HTERT RPE-1 (cell line): ENCODE measurements around the gene RRAS2.
"Not testable (repeated sequence)": the region's sequence is repeated elsewhere in the genome, so short reads cannot be mapped to it uniquely, and the experiment has no call there.

Experiments used
- in situ Hi-C: fragments of 300-500 bp; cut with MboI; formaldehyde crosslinking; loops from 4 replicates; pipeline ENCODE4 v1.14.3; 2020; ENCODE audit warnings: low sequenced_read_pairs

The RRAS2 gene

GRCh38 chr11:14358729-14359439 is at the start of gene RRAS2:
Gene RRAS2 (minus strand): TSS chr11:14359183. CDS start chr11:14358870, 313 bp downstream.
- in situ Hi-C loops, result no loop called here

GRCh38 chr11:14408612-14409011 is 49.6 kb upstream of the RRAS2 start:
- in situ Hi-C loops, result no loop called here

GRCh38 chr11:14406116-14406515 is 47.1 kb upstream of the RRAS2 start:
- in situ Hi-C loops, result not testable (repeated sequence)

GRCh38 chr11:14403528-14403927 is 44.5 kb upstream of the RRAS2 start:
- in situ Hi-C loops, result not testable (repeated sequence)

GRCh38 chr11:14399087-14399486 is 40.1 kb upstream of the RRAS2 start:
- in situ Hi-C loops, result no loop called here

GRCh38 chr11:14396273-14396672 is 37.3 kb upstream of the RRAS2 start:
- in situ Hi-C loops, result no loop called here

- in situ Hi-C loops, result no loop called here
Observed at GRCh38 chr11:14393889-14394288, 34.9 kb upstream of the RRAS2 start.

GRCh38 chr11:14393129-14393528 is 34.1 kb upstream of the RRAS2 start:
- in situ Hi-C loops, result no loop called here

- in situ Hi-C loops, result no loop called here
Observed at GRCh38 chr11:14390669-14391068, 31.7 kb upstream of the RRAS2 start.

- in situ Hi-C loops, result no loop called here
Observed at GRCh38 chr11:14388352-14388751, 29.4 kb upstream of the RRAS2 start.

GRCh38 chr11:14386895-14387480 is 28.0 kb upstream of the RRAS2 start:
- in situ Hi-C loops, result no loop called here

GRCh38 chr11:14386081-14386480 is 27.1 kb upstream of the RRAS2 start:
- in situ Hi-C loops, result no loop called here

- in situ Hi-C loops, result no loop called here
Observed at GRCh38 chr11:14384338-14384737, 25.4 kb upstream of the RRAS2 start.

- in situ Hi-C loops, result no loop called here
Observed at GRCh38 chr11:14381968-14382367, 23.0 kb upstream of the RRAS2 start.

GRCh38 chr11:14380947-14381561 is 22.1 kb upstream of the RRAS2 start:
- in situ Hi-C loops, result no loop called here

GRCh38 chr11:14380125-14380936 is 21.3 kb upstream of the RRAS2 start:
- in situ Hi-C loops, result no loop called here

GRCh38 chr11:14378171-14378570 is 19.2 kb upstream of the RRAS2 start:
- in situ Hi-C loops, result no loop called here

- in situ Hi-C loops, result no loop called here
Observed at GRCh38 chr11:14376920-14377319, 17.9 kb upstream of the RRAS2 start.

- in situ Hi-C loops, result no loop called here
Observed at GRCh38 chr11:14374922-14375830, 16.2 kb upstream of the RRAS2 start.

- in situ Hi-C loops, result no loop called here
Observed at GRCh38 chr11:14373941-14374646, 15.1 kb upstream of the RRAS2 start.
